ENCODE results near the gene KDM2B.

The KDM2B gene

GRCh38 chr12:121436706-121437105, 144.1 kb downstream of the KDM2B start:
- DNase-seq (ENCODE audit: extremely low spot score) = no peak
- no peak for TF ChIP-seq CTCF (IDR thresholded peaks at IDR 0.05; ENCODE audit: control extremely low read depth, extremely low read depth, low read depth, missing control alignments)
- ChIA-PET CTCF (no interaction called here), POLR2A (no interaction called here)

DNA sequence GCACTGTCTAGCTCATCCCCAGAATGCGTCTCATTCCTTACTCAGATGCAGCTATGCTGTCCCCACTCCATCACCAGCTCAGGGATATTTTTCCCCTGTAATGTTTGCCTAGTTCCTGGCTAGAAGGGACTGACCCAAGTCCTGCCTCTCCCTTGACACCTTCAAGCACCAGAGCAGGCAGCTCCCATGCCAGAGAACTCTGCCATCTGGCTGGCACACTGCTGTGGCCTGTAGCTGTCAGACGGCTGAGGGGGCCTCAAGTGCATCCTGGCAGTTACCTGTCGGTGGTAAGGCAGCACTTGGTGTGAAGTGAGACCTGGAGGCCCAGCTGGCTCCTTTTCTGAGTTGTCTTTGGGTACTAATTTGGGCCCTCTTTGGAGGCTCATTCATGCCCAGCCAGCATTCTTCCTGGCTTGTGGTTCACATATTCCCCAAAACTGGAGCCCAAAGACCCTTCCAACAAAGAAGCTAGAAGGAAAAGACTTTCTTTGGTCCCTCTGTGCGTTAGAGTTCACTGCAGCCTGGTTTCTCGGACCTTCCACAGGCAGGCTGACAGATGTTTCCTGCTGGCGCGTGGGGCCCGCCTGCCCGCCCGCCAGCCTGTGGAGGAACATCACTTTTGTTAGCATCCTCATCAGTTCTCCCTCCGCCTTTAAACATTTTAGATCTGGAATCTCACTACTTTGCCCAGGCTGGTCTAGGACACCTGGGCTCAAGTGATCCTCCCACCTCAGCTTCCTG, 147.9 kb downstream of the KDM2B start:
- no peak for TF ChIP-seq CTCF (IDR thresholded peaks at IDR 0.05; ENCODE audit: control extremely low read depth, extremely low read depth, low read depth, missing control alignments)
- CTCF ChIA-PET = interaction anchor here (1.0 to 5.1 kb wide), 7 partner anchors 8 to 99 kb away, joined by 3 to 36 read pairs (median 4); no protein-coding TSS in a partner anchor
- POLR2A ChIA-PET = interaction anchor here (0.5 to 0.7 kb wide), 2 partner anchors 10 to 29 kb away, joined by 3 to 9 read pairs; no protein-coding TSS in a partner anchor
- no peak for DNase-seq (ENCODE audit: extremely low spot score)

DNA sequence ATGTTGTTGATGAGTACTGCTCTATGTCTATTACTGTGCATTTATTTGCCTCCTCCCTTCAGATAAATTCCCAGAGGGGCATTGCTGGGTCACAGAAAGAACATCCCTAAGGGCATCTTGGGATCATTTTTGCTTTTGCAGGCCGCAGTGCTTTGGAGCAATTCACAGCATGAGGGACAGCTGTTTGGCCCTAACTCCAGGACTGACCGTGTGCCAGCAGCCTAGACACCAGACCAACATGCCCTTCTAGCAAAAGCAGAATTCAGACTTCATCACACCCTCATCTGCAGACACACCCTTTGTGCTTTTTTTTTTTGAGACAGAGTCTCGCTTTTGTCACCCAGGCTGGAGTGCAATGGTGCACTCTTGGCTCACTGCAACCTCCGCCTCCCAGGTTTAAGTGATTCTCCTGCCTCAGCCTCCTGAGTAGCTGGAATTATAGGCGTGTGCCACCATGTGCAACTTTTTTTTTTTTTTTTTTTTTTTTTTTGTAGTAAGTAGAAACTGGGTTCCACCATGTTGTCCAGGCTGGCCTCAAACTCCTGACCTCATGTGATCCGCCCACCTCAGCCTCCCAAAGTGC, 149.9 kb downstream of the KDM2B start:
- TF ChIP-seq CTCF (IDR thresholded peaks at IDR 0.05; ENCODE audit: control extremely low read depth, extremely low read depth, low read depth, missing control alignments) = no peak
- POLR2A ChIA-PET = no interaction called here
- CTCF ChIA-PET = interaction anchor here (1.9 to 5.1 kb wide), 3 partner anchors 12 to 25 kb away, joined by 5 to 36 read pairs (median 8); no protein-coding TSS in a partner anchor

DNA sequence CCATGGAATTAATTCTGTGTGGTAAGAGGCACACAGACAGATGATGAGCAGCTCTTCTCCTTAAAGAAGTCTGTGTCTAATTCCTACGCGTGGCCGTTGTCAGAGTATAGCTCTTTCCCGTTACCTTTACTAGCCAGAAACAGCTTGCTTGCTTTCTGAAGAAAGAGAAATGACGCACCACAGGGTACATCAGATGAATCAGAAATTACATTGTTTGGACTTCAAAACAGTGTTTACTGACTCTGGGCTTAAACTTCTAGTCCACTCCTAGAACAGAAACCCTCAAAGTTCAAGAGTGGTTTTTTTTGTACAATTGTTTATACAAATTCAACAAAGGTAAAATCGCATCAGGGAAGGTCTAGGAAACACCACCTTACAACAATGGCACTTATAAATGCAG, 151.9 kb downstream of the KDM2B start:
- ChIA-PET POLR2A (no interaction called here), CTCF (interaction anchor here (1.4 to 1.9 kb wide), 2 partner anchors 12 to 14 kb away, joined by 4 to 8 read pairs; no protein-coding TSS in a partner anchor)
- no peak for TF ChIP-seq CTCF (IDR thresholded peaks at IDR 0.05; ENCODE audit: control extremely low read depth, extremely low read depth, low read depth, missing control alignments)
- DNase-seq (ENCODE audit: extremely low spot score) = no peak

More for the DNA sequence above, 149.9 kb downstream of the KDM2B start:
- DNase-seq (ENCODE audit: extremely low spot score) = no peak

GRCh38 chr12:121427556-121428050, 153.2 kb downstream of the KDM2B start:
- no peak for DNase-seq (ENCODE audit: extremely low spot score)
- POLR2A ChIA-PET = no interaction called here
- CTCF ChIA-PET = no interaction called here
- TF ChIP-seq CTCF (IDR thresholded peaks at IDR 0.05; ENCODE audit: control extremely low read depth, extremely low read depth, low read depth, missing control alignments) = no peak

DNA sequence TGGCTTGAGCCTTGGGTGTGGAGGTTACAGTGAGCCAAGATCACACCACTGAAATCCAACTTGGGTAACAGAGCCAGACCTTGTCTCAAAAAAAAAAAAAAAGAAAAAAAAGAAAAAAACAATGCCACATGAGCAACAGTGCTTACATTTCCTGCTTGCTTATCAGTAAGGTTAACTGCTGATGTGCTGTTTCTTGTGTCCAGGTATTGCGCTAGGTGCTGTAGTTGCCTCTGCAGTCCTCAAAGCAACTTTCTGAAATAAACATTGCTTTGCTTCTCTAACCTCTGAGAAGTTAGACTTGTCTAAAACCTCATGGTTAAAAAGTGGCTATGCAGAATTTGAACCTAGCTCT, 156.2 kb downstream of the KDM2B start:
- POLR2A ChIA-PET = interaction anchor here (0.6 to 1.0 kb wide), 2 partner anchors 24 to 102 kb away, joined by 6 to 7 read pairs; no protein-coding TSS in a partner anchor
- CTCF ChIA-PET = interaction anchor here (1.0 to 4.8 kb wide), 7 partner anchors 9 to 91 kb away, joined by 3 to 35 read pairs (median 4); no protein-coding TSS in a partner anchor
- DNase-seq (ENCODE audit: extremely low spot score) = no peak
- TF ChIP-seq CTCF (IDR thresholded peaks at IDR 0.05; ENCODE audit: control extremely low read depth, extremely low read depth, low read depth, missing control alignments) = no peak

All from GM10248 (cell line).